Activated T-cell treated with anti-CD3 and anti-CD28 coated beads, Interleukin-2, amount 50 U/mL, for 72 hours (primary cell): ENCODE data around the gene S1PR4. TPM values are rescaled to one million over a fixed set of nuclear protein-coding genes. Genes with fewer than 3 reads are reported as not detected.
"Not testable (repeated sequence)": the region's sequence is repeated elsewhere in the genome, so short reads cannot be mapped to it uniquely, and the experiment has no call there.

Experiments
- ATAC-seq, 2 donors: fragments of 150-1000 bp; cut with Tn5 transposase; replicated peaks in 1 of 2; 2 replicates each; pipeline ENCODE4 v1.10.0; 2021; ENCODE audit warnings: moderate library complexity in 2 of 2, mild to moderate bottlenecking in 1 of 2
- DNase-seq, 2 donors: peaks; one replicate each; pipeline ENCODE4 v3.0.0; 2021 to 2022; ENCODE audit warnings: mixed read lengths in 1 of 2
- H3K27ac Mint-ChIP-seq: one replicate; pipeline ENCODE4 v1.8.0; 2022; ENCODE audit warnings: mild to moderate bottlenecking, moderate library complexity, mixed read lengths
- H3K27me3 Mint-ChIP-seq: one replicate; pipeline ENCODE4 v1.8.0; 2022; ENCODE audit warnings: low read depth, mixed read lengths
- H3K36me3 Mint-ChIP-seq, 2 donors: one replicate each; pipeline ENCODE4 v1.8.0; 2022; ENCODE audit warnings: mixed read lengths in 2 of 2, mild to moderate bottlenecking in 1 of 2; ENCODE audit not compliant: insufficient read depth in 2 of 2
- H3K4me1 Mint-ChIP-seq: one replicate; pipeline ENCODE4 v1.8.0; 2022; ENCODE audit warnings: low read depth, mixed read lengths
- H3K4me3 Mint-ChIP-seq, 2 donors: one replicate each; pipeline ENCODE4 v1.8.0; 2022; ENCODE audit warnings: mild to moderate bottlenecking in 2 of 2, mixed read lengths in 2 of 2, moderate library complexity in 2 of 2
- H3K9me3 Mint-ChIP-seq, 2 donors: one replicate each; pipeline ENCODE4 v1.8.0; 2022; ENCODE audit warnings: mixed read lengths in 2 of 2
- total RNA-seq, 2 donors: library from RNA; stranded (reverse); gene quantifications; one replicate each; pipeline ENCODE4 v1.2.3, GENCODE V29; 2022

Gene S1PR4
- total RNA-seq, 2 donors from 2014 or later = 41.1 to 43.4 TPM

GRCh38 chr19:3211191-3211590, 32.6 kb downstream of the S1PR4 start:
- no peaks in the 10 kb centered on the region for H3K9me3 Mint-ChIP-seq
- no peak overlapping the region for H3K27ac Mint-ChIP-seq
- H3K36me3 Mint-ChIP-seq = no peaks in the 10 kb centered on the region
- H3K4me3 Mint-ChIP-seq = no peak overlapping the region
- DNase-seq (no peak), ATAC-seq (no peak)
- no peaks in the 10 kb centered on the region for H3K4me1 Mint-ChIP-seq
- H3K27me3 Mint-ChIP-seq = no peaks in the 10 kb centered on the region

- Mint-ChIP-seq H3K36me3 (no peaks in the 10 kb centered on the region), H3K27ac (no peak overlapping the region), H3K9me3 (no peaks in the 10 kb centered on the region)
Measured at GRCh38 chr19:3213159-3213558, 34.6 kb downstream of the S1PR4 start.

GRCh38 chr19:3216874-3217273, 38.3 kb downstream of the S1PR4 start:
- Mint-ChIP-seq H3K9me3 (no peaks in the 10 kb centered on the region), H3K27me3 (no peaks in the 10 kb centered on the region), H3K4me3 (no peak overlapping the region), H3K27ac (no peak overlapping the region), H3K36me3 (no peaks in the 10 kb centered on the region), H3K4me1 (no peaks in the 10 kb centered on the region)
- DNase-seq (no peak), ATAC-seq (no peak)

More at GRCh38 chr19:3213159-3213558, 34.6 kb downstream of the S1PR4 start:
- no peaks in the 10 kb centered on the region for H3K4me1 Mint-ChIP-seq
- ATAC-seq (no peak), DNase-seq (no peak)
- no peaks in the 10 kb centered on the region for H3K27me3 Mint-ChIP-seq
- no peak overlapping the region for H3K4me3 Mint-ChIP-seq

- no peak overlapping the region for H3K4me3 Mint-ChIP-seq
- ATAC-seq (no peak), DNase-seq (no peak)
- H3K27ac Mint-ChIP-seq = no peak overlapping the region
- H3K36me3 Mint-ChIP-seq = no peaks in the 10 kb centered on the region
- no peaks in the 10 kb centered on the region for H3K9me3 Mint-ChIP-seq
- no peaks in the 10 kb centered on the region for H3K4me1 Mint-ChIP-seq
- H3K27me3 Mint-ChIP-seq = no peaks in the 10 kb centered on the region
Measured at GRCh38 chr19:3220576-3220975, 42.0 kb downstream of the S1PR4 start.

GRCh38 chr19:3221576-3221975, 43.0 kb downstream of the S1PR4 start:
- H3K9me3 Mint-ChIP-seq, H3K27ac Mint-ChIP-seq, H3K27me3 Mint-ChIP-seq, H3K4me3 Mint-ChIP-seq, DNase-seq, ATAC-seq, H3K36me3 Mint-ChIP-seq, H3K4me1 Mint-ChIP-seq: not testable (repeated sequence)

- DNase-seq (no peak), ATAC-seq (no peak)
- Mint-ChIP-seq H3K27ac (no peak overlapping the region), H3K36me3 (no peaks in the 10 kb centered on the region), H3K4me1 (no peaks in the 10 kb centered on the region), H3K27me3 (peaks cover 19% of the 10 kb centered on the region), H3K4me3 (no peak overlapping the region), H3K9me3 (no peaks in the 10 kb centered on the region)
Measured at GRCh38 chr19:3222709-3223108, 44.1 kb downstream of the S1PR4 start.

GRCh38 chr19:3224346-3225168, 46.0 kb downstream of the S1PR4 start, which contains the start of gene CELF5:
TSS of gene CELF5 (plus strand) at chr19:3224661. CDS start at chr19:3224740, 79 bp downstream.
- H3K27ac Mint-ChIP-seq = no peak within 1 kb of the TSS
- H3K4me3 Mint-ChIP-seq = peak within 1 kb of the TSS; percentile 39 to 49
- no peaks in the 10 kb centered on the region for H3K4me1 Mint-ChIP-seq

GRCh38 chr19:3225169-3225485, 46.6 kb downstream of the S1PR4 start:
- ATAC-seq = no peak
- no peaks in the 10 kb centered on the region for H3K4me1 Mint-ChIP-seq
- peaks cover 26% of the 10 kb centered on the region for H3K27me3 Mint-ChIP-seq
- H3K36me3 Mint-ChIP-seq = no peaks in the 10 kb centered on the region
- peak overlapping the region; percentile 34 to 49 for H3K4me3 Mint-ChIP-seq
- H3K27ac Mint-ChIP-seq = no peak overlapping the region
- no peak for DNase-seq
- H3K9me3 Mint-ChIP-seq = no peaks in the 10 kb centered on the region

More at GRCh38 chr19:3224346-3225168, 46.0 kb downstream of the S1PR4 start, which contains the start of gene CELF5:
- Mint-ChIP-seq H3K36me3 (no peaks in the 10 kb centered on the region), H3K27me3 (peaks cover 26% of the 10 kb centered on the region), H3K9me3 (no peaks in the 10 kb centered on the region)
- ATAC-seq (peak; percentile 75 to 79), DNase-seq (peak; percentile 57 to 70)

- ATAC-seq (no peak), DNase-seq (no peak)
- H3K4me3 Mint-ChIP-seq = no peak overlapping the region
- no peaks in the 10 kb centered on the region for H3K36me3 Mint-ChIP-seq
- H3K9me3 Mint-ChIP-seq = no peaks in the 10 kb centered on the region
- peaks cover 26% of the 10 kb centered on the region for H3K27me3 Mint-ChIP-seq
- H3K27ac Mint-ChIP-seq = no peak overlapping the region
- H3K4me1 Mint-ChIP-seq = no peaks in the 10 kb centered on the region
Measured at GRCh38 chr19:3225677-3226093, 47.1 kb downstream of the S1PR4 start.

GRCh38 chr19:3227054-3227626, 48.6 kb downstream of the S1PR4 start:
- H3K9me3 Mint-ChIP-seq = peaks cover 0 to 3% of the 10 kb centered on the region in 2 donors
- no peak overlapping the region for H3K27ac Mint-ChIP-seq
- no peaks in the 10 kb centered on the region for H3K4me1 Mint-ChIP-seq
- peaks cover 26% of the 10 kb centered on the region for H3K27me3 Mint-ChIP-seq
- ATAC-seq (no peak), DNase-seq (no peak)
- no peaks in the 10 kb centered on the region for H3K36me3 Mint-ChIP-seq
- no peak overlapping the region for H3K4me3 Mint-ChIP-seq

- no peaks in the 10 kb centered on the region for H3K36me3 Mint-ChIP-seq
- H3K9me3 Mint-ChIP-seq = peaks cover 0 to 3% of the 10 kb centered on the region in 2 donors
- peaks cover 32% of the 10 kb centered on the region for H3K27me3 Mint-ChIP-seq
- ATAC-seq = no peak
- H3K4me3 Mint-ChIP-seq = no peak overlapping the region
- H3K27ac Mint-ChIP-seq = no peak overlapping the region
- no peaks in the 10 kb centered on the region for H3K4me1 Mint-ChIP-seq
- DNase-seq = no peak
Measured at GRCh38 chr19:3229346-3229743, 50.8 kb downstream of the S1PR4 start.
